Liver (tissue), 3 donors: ENCODE results near the gene RPA3.

Source experiments
- CTCF ChIP-seq: fragments of 150-350 bp; IDR thresholded peaks from 2 replicates; pipeline ENCODE4 v1.5.1; 2017; ENCODE audit warnings: improper control_type of control experiment, low read depth, low read length; ENCODE audit not compliant: missing input control
- EGR1 ChIP-seq, 2 donors: IDR thresholded peaks; 2 replicates each; pipeline ENCODE4 v1.6.1; 2016 to 2018; ENCODE audit warnings: antibody characterized with exemption in 2 of 2, low read depth in 2 of 2
- HNF4A ChIP-seq, 2 donors: conservative IDR thresholded peaks; 2 replicates each; pipeline ENCODE4 v1.6.1; 2016; ENCODE audit warnings: antibody characterized with exemption in 2 of 2, mild to moderate bottlenecking in 2 of 2
- REST ChIP-seq: IDR thresholded peaks from 2 replicates; pipeline ENCODE4 v1.6.1; 2016; ENCODE audit warnings: antibody characterized with exemption, mild to moderate bottlenecking
- SP1 ChIP-seq: IDR thresholded peaks from 2 replicates; pipeline ENCODE4 v1.6.1; 2018; ENCODE audit warnings: antibody characterized with exemption, mild to moderate bottlenecking
- YY1 ChIP-seq: IDR thresholded peaks from 2 replicates; pipeline ENCODE4 v1.6.1; 2016; ENCODE audit warnings: antibody characterized with exemption, mild to moderate bottlenecking
- TF ChIP-seq, protein P1 (sequence below): IDR thresholded peaks from 2 replicates; pipeline ENCODE4 v1.6.1; 2016; ENCODE audit warnings: antibody characterized with exemption
- donor health status: healthy.
- donor health status: healthy.

DNA sequence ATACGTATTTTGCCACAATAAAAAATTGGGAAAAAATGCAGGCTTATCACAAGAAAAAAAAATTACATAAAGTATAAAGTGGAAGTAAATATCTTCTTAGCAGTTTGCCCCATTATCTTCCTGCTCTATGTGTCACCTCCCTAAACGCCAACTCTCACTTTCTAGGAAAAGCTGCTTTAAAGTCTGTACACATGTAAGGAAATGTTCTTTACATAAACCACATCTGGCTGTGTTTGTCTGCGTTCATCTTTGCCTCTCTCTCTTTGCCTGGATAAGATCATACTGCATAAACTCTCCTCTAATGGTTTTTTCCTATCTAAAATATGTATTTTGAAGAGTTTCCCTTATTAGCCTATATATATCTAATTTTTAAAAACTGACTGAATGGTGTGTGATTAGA is 100.9 kb downstream of the RPA3 start:
- TF ChIP-seq CTCF, result no peak
- TF ChIP-seq YY1, result no peak
- no peak for TF ChIP-seq EGR1 (IDR thresholded peaks at IDR 0.05; ENCODE audit: low read depth in 2 of 2)
- TF ChIP-seq, protein P1, sequence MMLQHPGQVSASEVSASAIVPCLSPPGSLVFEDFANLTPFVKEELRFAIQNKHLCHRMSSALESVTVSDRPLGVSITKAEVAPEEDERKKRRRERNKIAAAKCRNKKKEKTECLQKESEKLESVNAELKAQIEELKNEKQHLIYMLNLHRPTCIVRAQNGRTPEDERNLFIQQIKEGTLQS, result no peak
- TF ChIP-seq HNF4A (conservative IDR thresholded peaks at IDR 0.05), result no peak
- no peak for TF ChIP-seq SP1
- no peak for TF ChIP-seq REST
